Neural crest cell (in vitro differentiated cells): Measurements from ENCODE around the gene TMUB1. TPM values are rescaled to one million over a fixed set of nuclear protein-coding genes. Genes with fewer than 3 reads are reported as not detected.

Source experiments
- DNase-seq: peaks from one replicate; pipeline ENCODE4 v3.0.0; 2021; ENCODE audit warnings: low read depth, mixed read lengths, low spot score
- H3K27ac Mint-ChIP-seq: one replicate; pipeline ENCODE4 v1.8.0; 2021; ENCODE audit warnings: mild to moderate bottlenecking, mixed read lengths; ENCODE audit not compliant: unreplicated experiment
- H3K27me3 Mint-ChIP-seq: 2 replicates; pipeline ENCODE4 v1.8.0; 2021; ENCODE audit warnings: low read depth, mild to moderate bottlenecking, mixed read lengths
- H3K36me3 Mint-ChIP-seq: 2 replicates; pipeline ENCODE4 v1.8.0; 2021; ENCODE audit warnings: low read depth, mild to moderate bottlenecking, mixed read lengths
- H3K4me1 Mint-ChIP-seq: 2 replicates; pipeline ENCODE4 v1.8.0; 2021; ENCODE audit warnings: mixed read lengths
- H3K4me3 Mint-ChIP-seq: one replicate; pipeline ENCODE4 v1.8.0; 2021; ENCODE audit warnings: mild to moderate bottlenecking, mixed read lengths
- H3K9me3 Mint-ChIP-seq: 2 replicates; pipeline ENCODE4 v1.8.0; 2021; ENCODE audit warnings: mixed read lengths
- total RNA-seq: library from RNA; stranded (reverse); gene quantifications from 2 replicates; pipeline ENCODE4 v1.2.1, GENCODE V29; 2021
- TF ChIP-seq, protein P1 (sequence below): fragments of 200-600 bp; sonication (generic); conservative IDR thresholded peaks from 2 replicates; pipeline ENCODE4 v1.5.0; 2021; ENCODE audit warnings: antibody characterized with exemption, mild to moderate bottlenecking

TMUB1 gene
- total RNA-seq, 1 donor from 2014 or later = 44.9 TPM

DNA sequence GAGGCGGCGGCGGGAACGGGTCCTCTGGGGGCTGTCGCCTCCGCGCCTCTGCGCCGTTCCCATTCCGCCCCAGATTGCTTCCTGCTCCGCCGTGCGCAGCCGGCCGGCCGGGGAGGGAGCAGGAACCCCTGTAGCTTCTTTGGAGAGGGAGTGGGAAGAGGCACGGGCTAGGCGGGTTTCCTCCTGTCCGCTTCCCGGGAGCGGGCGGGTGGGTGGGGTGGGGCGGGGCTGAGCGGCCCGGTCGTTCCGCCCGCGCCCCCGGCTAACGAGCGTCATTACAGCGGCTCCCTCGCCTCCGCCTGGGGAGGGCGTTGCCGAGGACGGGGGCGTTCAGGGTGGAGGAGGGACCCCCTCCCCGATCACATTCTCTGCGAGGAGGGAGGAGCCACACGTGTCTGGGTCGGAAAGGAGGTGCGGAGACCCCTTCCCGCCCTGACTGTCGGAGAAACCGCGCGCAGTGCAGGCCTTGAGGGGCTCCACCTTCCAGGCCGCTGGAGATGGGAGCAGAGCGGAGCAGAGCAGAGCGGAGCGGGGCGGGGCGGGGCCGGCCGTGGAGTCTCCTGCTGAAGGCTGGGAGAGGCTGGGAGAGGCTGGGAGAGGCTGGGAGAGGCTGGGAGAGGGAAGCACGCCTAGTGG, 42.7 kb upstream of the TMUB1 start:
- DNase-seq = no peak
- H3K27ac Mint-ChIP-seq = no peak overlapping the region
- peak overlapping the region; percentile 81 for H3K4me3 Mint-ChIP-seq
- no peaks in the 10 kb centered on the region for H3K27me3 Mint-ChIP-seq
- TF ChIP-seq, protein P1, sequence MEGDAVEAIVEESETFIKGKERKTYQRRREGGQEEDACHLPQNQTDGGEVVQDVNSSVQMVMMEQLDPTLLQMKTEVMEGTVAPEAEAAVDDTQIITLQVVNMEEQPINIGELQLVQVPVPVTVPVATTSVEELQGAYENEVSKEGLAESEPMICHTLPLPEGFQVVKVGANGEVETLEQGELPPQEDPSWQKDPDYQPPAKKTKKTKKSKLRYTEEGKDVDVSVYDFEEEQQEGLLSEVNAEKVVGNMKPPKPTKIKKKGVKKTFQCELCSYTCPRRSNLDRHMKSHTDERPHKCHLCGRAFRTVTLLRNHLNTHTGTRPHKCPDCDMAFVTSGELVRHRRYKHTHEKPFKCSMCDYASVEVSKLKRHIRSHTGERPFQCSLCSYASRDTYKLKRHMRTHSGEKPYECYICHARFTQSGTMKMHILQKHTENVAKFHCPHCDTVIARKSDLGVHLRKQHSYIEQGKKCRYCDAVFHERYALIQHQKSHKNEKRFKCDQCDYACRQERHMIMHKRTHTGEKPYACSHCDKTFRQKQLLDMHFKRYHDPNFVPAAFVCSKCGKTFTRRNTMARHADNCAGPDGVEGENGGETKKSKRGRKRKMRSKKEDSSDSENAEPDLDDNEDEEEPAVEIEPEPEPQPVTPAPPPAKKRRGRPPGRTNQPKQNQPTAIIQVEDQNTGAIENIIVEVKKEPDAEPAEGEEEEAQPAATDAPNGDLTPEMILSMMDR = no peak
- H3K9me3 Mint-ChIP-seq = no peaks in the 10 kb centered on the region
- peaks cover 29% of the 10 kb centered on the region for H3K4me1 Mint-ChIP-seq
- peaks cover 4% of the 10 kb centered on the region for H3K36me3 Mint-ChIP-seq

DNA sequence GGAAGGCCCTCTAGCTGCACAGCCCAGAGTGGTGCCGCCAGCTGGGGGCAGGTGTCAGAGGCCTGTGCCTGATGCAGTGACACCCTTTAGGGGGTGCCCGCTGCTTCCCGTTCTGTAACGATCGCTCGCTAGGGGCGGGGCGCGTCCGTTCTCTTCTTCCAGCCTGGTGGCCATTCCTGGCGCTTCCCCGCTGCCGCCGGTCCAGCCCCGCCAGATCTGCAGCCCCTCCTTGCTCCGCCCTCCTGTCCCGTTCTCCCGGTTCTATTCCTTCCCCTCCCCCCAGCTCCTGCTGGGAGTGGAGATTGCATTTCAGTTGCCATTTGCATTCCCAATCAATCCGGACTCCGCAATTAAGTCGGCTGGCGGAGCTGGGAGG, 42.2 kb upstream of the TMUB1 start:
- Mint-ChIP-seq H3K36me3 (peaks cover 4% of the 10 kb centered on the region), H3K4me3 (peak overlapping the region; percentile 81), H3K27me3 (no peaks in the 10 kb centered on the region), H3K27ac (no peak overlapping the region), H3K4me1 (peaks cover 29% of the 10 kb centered on the region), H3K9me3 (no peaks in the 10 kb centered on the region)
- peak; percentile 51 for DNase-seq
- TF ChIP-seq, protein P1 = peak; percentile 39

DNA sequence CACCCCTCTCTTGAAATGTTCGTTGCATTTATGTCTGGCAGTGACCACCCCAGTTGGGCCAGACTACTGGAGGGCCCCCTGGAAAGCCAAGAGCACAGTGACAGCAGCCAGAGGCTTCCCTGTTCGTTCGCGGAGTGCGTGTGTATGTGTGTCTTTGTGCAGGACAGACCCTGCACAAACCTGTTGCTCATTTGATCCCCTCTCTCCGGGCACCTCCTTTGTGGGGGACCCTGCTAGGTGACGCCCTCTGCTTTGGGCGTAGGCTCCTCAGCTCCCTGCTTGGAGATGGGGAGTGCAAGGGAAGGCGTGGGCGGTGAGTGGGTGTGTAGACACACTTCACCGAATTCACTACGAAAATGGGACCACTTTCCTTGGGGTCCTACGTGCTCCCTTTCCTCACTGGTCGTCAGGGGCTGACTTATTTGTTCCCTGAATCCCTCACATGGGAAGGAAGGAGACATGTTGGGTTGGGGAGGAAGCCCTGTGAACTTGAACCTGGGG, 41.7 kb upstream of the TMUB1 start:
- Mint-ChIP-seq H3K27me3 (no peaks in the 10 kb centered on the region), H3K36me3 (peaks cover 4% of the 10 kb centered on the region), H3K27ac (no peak overlapping the region), H3K9me3 (no peaks in the 10 kb centered on the region), H3K4me3 (peak overlapping the region; percentile 81), H3K4me1 (peaks cover 29% of the 10 kb centered on the region)
- DNase-seq = no peak
- TF ChIP-seq, protein P1 = no peak

DNA sequence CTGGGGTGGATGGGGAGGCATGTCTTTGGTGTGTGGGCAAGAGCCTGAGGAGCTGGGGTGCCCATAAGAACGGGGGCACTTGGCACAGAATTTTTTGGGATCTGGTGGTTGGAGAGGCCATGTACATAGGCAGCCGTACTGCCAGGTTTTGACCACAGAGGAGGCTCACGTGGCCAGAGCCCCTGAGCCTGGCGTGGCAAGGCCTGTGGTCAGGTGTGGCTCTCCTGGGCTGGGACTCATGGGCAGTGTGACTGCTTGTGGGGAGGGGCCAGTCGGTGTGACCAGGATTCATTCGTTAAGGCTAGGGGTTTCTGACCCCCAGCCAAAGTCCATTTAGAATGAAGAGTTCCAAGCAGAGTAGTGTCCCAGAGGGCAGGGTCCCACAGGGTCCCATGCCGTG, 41.2 kb upstream of the TMUB1 start:
- H3K27me3 Mint-ChIP-seq = no peaks in the 10 kb centered on the region
- H3K36me3 Mint-ChIP-seq = peaks cover 4% of the 10 kb centered on the region
- peak overlapping the region; percentile 81 for H3K4me3 Mint-ChIP-seq
- TF ChIP-seq, protein P1 = no peak
- peaks cover 29% of the 10 kb centered on the region for H3K4me1 Mint-ChIP-seq
- no peak overlapping the region for H3K27ac Mint-ChIP-seq
- no peak for DNase-seq
- H3K9me3 Mint-ChIP-seq = no peaks in the 10 kb centered on the region

DNA sequence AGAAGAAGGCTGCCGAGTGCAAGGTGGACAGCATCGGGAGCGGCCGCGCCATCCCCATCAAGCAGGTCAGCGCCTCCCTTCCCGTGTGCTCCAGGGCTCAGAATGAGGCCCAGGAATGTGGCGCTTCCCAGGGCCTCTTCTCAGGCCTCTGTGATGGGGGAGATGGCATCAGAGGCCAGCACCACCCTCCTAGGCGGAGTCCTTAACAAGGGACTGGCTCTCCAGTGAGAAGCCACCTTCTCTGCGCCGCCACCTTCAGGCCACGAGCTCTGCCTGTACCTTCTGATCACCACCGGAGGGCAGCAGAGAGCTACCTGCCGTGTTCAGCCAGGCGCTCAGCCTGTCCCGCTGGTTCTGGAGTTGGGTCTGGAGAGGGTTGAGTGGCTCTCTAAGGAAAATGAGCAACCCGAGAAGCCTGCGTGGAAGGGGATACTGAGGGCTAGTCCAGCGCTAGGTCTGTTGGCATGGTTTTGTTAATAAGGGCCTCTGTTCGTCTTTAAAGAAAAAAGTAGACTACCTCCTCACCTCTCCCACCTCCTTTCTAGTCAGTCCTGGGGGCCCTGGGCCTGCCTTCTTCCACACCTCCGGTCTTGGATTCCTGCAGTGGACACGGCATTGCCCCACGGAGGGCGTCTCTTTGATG, 40.6 kb upstream of the TMUB1 start:
- peak; percentile 85 for DNase-seq
- H3K27ac Mint-ChIP-seq = no peak overlapping the region
- no peaks in the 10 kb centered on the region for H3K9me3 Mint-ChIP-seq
- peaks cover 29% of the 10 kb centered on the region for H3K4me1 Mint-ChIP-seq
- peak overlapping the region; percentile 80 for H3K4me3 Mint-ChIP-seq
- H3K36me3 Mint-ChIP-seq = peaks cover 4% of the 10 kb centered on the region
- TF ChIP-seq, protein P1 = peak; percentile 99
- no peaks in the 10 kb centered on the region for H3K27me3 Mint-ChIP-seq
